H9 (cell line): ENCODE measurements around the gene RASGRF1. TPM values are rescaled to one million over a fixed set of nuclear protein-coding genes. Genes with fewer than 3 reads are reported as not detected.
"Not testable (repeated sequence)": the region's sequence is repeated elsewhere in the genome, so short reads cannot be mapped to it uniquely, and the experiment has no call there.

Experiments
- DNase-seq: peaks from one replicate; pipeline ENCODE4 v3.0.0-alpha.2; 2017
- H2AFZ ChIP-seq: one replicate; pipeline ENCODE4 v1.6.1; 2013; ENCODE audit warnings: mild to moderate bottlenecking, low read length, control low read depth, moderate library complexity
- H2AK5ac ChIP-seq: 2 replicates; pipeline ENCODE4 v1.6.1; 2013; ENCODE audit warnings: low read length, control low read depth, mixed read lengths; ENCODE audit not compliant: insufficient read length
- H2BK120ac ChIP-seq: one replicate; pipeline ENCODE4 v1.6.1; 2013; ENCODE audit warnings: low read depth, mild to moderate bottlenecking, low read length, control low read depth, inconsistent platforms; ENCODE audit not compliant: poor library complexity, severe bottlenecking
- H2BK12ac ChIP-seq: 2 replicates; pipeline ENCODE4 v1.6.1; 2013; ENCODE audit warnings: low read length, control low read depth, mixed read lengths, low read depth; ENCODE audit not compliant: insufficient read length
- H2BK15ac ChIP-seq: 2 replicates; pipeline ENCODE4 v1.6.1; 2013; ENCODE audit warnings: low read depth, low read length, control low read depth
- H2BK20ac ChIP-seq: one replicate; pipeline ENCODE4 v1.6.1; 2013; ENCODE audit warnings: low read depth, mild to moderate bottlenecking, low read length, control low read depth, inconsistent platforms; ENCODE audit not compliant: poor library complexity, severe bottlenecking
- H2BK5ac ChIP-seq: 2 replicates; pipeline ENCODE4 v1.6.1; 2013; ENCODE audit warnings: low read length, control low read depth, mixed read lengths; ENCODE audit not compliant: insufficient read length
- H3K14ac ChIP-seq: 2 replicates; pipeline ENCODE4 v1.6.1; 2013; ENCODE audit warnings: low read length, control low read depth; ENCODE audit not compliant: insufficient read depth
- H3K18ac ChIP-seq: 2 replicates; pipeline ENCODE4 v1.6.1; 2013; ENCODE audit warnings: low read depth, mild to moderate bottlenecking, mixed read lengths, low read length, control low read depth; ENCODE audit not compliant: insufficient read length
- H3K23ac ChIP-seq: 2 replicates; pipeline ENCODE4 v1.6.1; 2013; ENCODE audit warnings: low read length, control low read depth, mixed read lengths, low read depth; ENCODE audit not compliant: insufficient read length
- H3K23me2 ChIP-seq: 2 replicates; pipeline ENCODE4 v1.6.1; 2013; ENCODE audit warnings: low read depth, mild to moderate bottlenecking, mixed read lengths, low read length, control low read depth; ENCODE audit not compliant: insufficient read length, poor library complexity, severe bottlenecking
- H3K27ac ChIP-seq: 2 replicates; pipeline ENCODE4 v1.5.1; 2013; ENCODE audit warnings: low read length, control low read depth, mixed read lengths, low read depth; ENCODE audit not compliant: insufficient read length
- H3K27me3 ChIP-seq: 2 replicates; pipeline ENCODE4 v1.6.1; 2013; ENCODE audit warnings: low read length, control low read depth, inconsistent platforms; ENCODE audit not compliant: insufficient read depth
- H3K4ac ChIP-seq: 2 replicates; pipeline ENCODE4 v1.6.1; 2013; ENCODE audit warnings: low read depth, mild to moderate bottlenecking, control low read depth, inconsistent platforms, low read length, moderate library complexity
- H3K4me1 ChIP-seq: 2 replicates; pipeline ENCODE4 v1.6.1; 2013; ENCODE audit warnings: low read length, control low read depth, inconsistent platforms; ENCODE audit not compliant: insufficient read depth
- H3K4me2 ChIP-seq: 2 replicates; pipeline ENCODE4 v1.6.1; 2013; ENCODE audit warnings: low read length, control low read depth, mixed read lengths; ENCODE audit not compliant: insufficient read length, insufficient read depth
- H3K56ac ChIP-seq: 2 replicates; pipeline ENCODE4 v1.6.1; 2013; ENCODE audit warnings: low read depth, mild to moderate bottlenecking, mixed read lengths, low read length, control low read depth; ENCODE audit not compliant: insufficient read length
- H3K79me1 ChIP-seq: 2 replicates; pipeline ENCODE4 v1.6.1; 2013; ENCODE audit warnings: low read depth, mild to moderate bottlenecking, moderate library complexity, low read length, control low read depth, inconsistent platforms; ENCODE audit not compliant: insufficient read depth, poor library complexity, severe bottlenecking
- H3K79me2 ChIP-seq: 2 replicates; pipeline ENCODE4 v1.6.1; 2013; ENCODE audit warnings: low read length, control low read depth, inconsistent platforms; ENCODE audit not compliant: insufficient read depth
- H3K9ac ChIP-seq: 2 replicates; pipeline ENCODE4 v1.6.1; 2013; ENCODE audit warnings: low read length, control low read depth, mixed read lengths; ENCODE audit not compliant: insufficient read length; ENCODE audit errors: extremely low read depth
- H3K9me3 ChIP-seq: one replicate; pipeline ENCODE4 v1.6.1; 2013; ENCODE audit warnings: low read depth, low read length, inconsistent platforms; ENCODE audit not compliant: control insufficient read depth
- H3T11ph ChIP-seq: one replicate; pipeline ENCODE4 v1.6.1; 2013; ENCODE audit warnings: mild to moderate bottlenecking, low read length, control low read depth, inconsistent platforms
- H4K20me1 ChIP-seq: one replicate; pipeline ENCODE4 v1.6.1; 2013; ENCODE audit not compliant: control insufficient read depth, insufficient read length, insufficient read depth
- H4K5ac ChIP-seq: 2 replicates; pipeline ENCODE4 v1.6.1; 2013; ENCODE audit warnings: low read depth, mild to moderate bottlenecking, mixed read lengths, low read length, control low read depth; ENCODE audit not compliant: insufficient read length
- H4K8ac ChIP-seq: replicated peaks from 2 replicates; pipeline ENCODE4 v1.6.1; 2013; ENCODE audit warnings: low read length, control low read depth, mixed read lengths, low read depth; ENCODE audit not compliant: insufficient read length
- H4K91ac ChIP-seq: 2 replicates; pipeline ENCODE4 v1.6.1; 2013; ENCODE audit warnings: low read depth, mild to moderate bottlenecking, moderate library complexity, mixed read lengths, low read length, control low read depth; ENCODE audit not compliant: insufficient read length
- H3K27ac Mint-ChIP-seq, 3 experiments: 2 replicates in 2 of 3; 3 replicates in 1 of 3; pipeline ENCODE4 v1.8.0; 2020 to 2021; ENCODE audit warnings: mixed read lengths in 3 of 3, mild to moderate bottlenecking in 1 of 3, moderate library complexity in 1 of 3
- H3K27me3 Mint-ChIP-seq: 2 replicates; pipeline ENCODE4 v1.8.0; 2021; ENCODE audit warnings: low read depth, mild to moderate bottlenecking, moderate library complexity, mixed read lengths
- H3K36me3 Mint-ChIP-seq, 3 experiments: 2 replicates in 2 of 3; 3 replicates in 1 of 3; pipeline ENCODE4 v1.8.0; 2020 to 2021; ENCODE audit warnings: low read depth in 3 of 3, mixed read lengths in 3 of 3; ENCODE audit not compliant: insufficient read depth in 1 of 3
- H3K4me1 Mint-ChIP-seq, 2 experiments: 2 replicates each; pipeline ENCODE4 v1.8.0; 2020; ENCODE audit warnings: mixed read lengths in 2 of 2
- H3K4me3 Mint-ChIP-seq, 2 experiments: 2 replicates in 1 of 2; 3 replicates in 1 of 2; pipeline ENCODE4 v1.8.0; 2020 to 2021; ENCODE audit warnings: mild to moderate bottlenecking in 2 of 2, mixed read lengths in 2 of 2, moderate library complexity in 1 of 2
- H3K9me3 Mint-ChIP-seq, 2 experiments: 2 replicates in 1 of 2; 3 replicates in 1 of 2; pipeline ENCODE4 v1.8.0; 2020; ENCODE audit warnings: mild to moderate bottlenecking in 2 of 2, mixed read lengths in 2 of 2, moderate library complexity in 1 of 2
- WGBS: extraction: QIAGEN DNeasy Blood & Tissue Kit; methylation state at CpG from one replicate; pipeline ENCODE4 v1.1.7; 2013; ENCODE audit warnings: missing lambda C conversion rate, low lambda C conversion rate, mixed read lengths; ENCODE audit not compliant: insufficient read length; ENCODE audit errors: extremely low coverage; 5-methylcytosine and 5-hydroxymethylcytosine counted together
- total RNA-seq: library from RNA; stranded (reverse); gene quantifications from 2 replicates; pipeline ENCODE4 v1.2.1, GENCODE V29; 2021
- TF ChIP-seq, protein P1 (sequence below): fragments of 200-600 bp; sonication (generic); conservative IDR thresholded peaks from 3 replicates; pipeline ENCODE4 v1.8.0; 2021; ENCODE audit warnings: antibody characterized with exemption, mild to moderate bottlenecking

RASGRF1 gene
- total RNA-seq, 1 experiment from 2014 or later = 0.48 TPM

DNA sequence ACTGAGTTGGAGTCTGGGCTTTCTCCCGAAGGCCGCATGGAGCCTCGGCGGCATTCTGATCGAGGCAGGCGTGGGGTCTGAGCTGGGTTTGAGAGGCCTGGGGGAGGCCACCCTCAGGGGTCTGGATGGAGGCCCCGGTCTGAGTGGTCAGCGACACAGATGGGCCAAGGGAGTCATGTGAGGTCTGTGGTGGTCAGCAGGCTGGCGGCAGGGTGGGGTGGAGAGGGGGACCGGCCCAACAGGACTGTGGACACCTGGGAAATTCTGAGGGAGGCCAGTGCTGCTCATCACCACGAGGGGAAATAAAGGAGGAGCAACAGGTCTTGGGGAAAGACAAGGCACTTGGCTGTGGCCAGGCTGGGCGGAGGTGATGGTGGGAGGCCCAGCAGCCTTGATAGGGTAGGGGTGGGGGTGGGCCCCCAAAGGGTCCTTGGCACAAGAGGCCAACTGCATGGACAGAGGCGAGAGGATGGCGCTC, 161.9 kb downstream of the RASGRF1 start:
- Histone ChIP-seq H3K79me2 (no peaks in the 10 kb centered on the region), H2BK5ac (no peak overlapping the region), H4K91ac (no peak overlapping the region), H3K56ac (no peak overlapping the region), H2AFZ (no peak overlapping the region), H3K4ac (no peak overlapping the region), H3K79me1 (no peaks in the 10 kb centered on the region), H4K8ac (no peak overlapping the region), H3K23me2 (no peaks in the 10 kb centered on the region), H3T11ph (no peak overlapping the region), H3K18ac (no peak overlapping the region), H2BK20ac (no peak overlapping the region), H2BK120ac (no peak overlapping the region), H3K4me1 (no peaks in the 10 kb centered on the region), H3K4me2 (no peak overlapping the region), H2BK12ac (no peak overlapping the region), H3K9ac (no peak overlapping the region), H2AK5ac (no peak overlapping the region), H3K9me3 (no peaks in the 10 kb centered on the region), H2BK15ac (no peak overlapping the region), H4K5ac (no peak overlapping the region), H3K14ac (no peak overlapping the region), H3K23ac (no peak overlapping the region), H4K20me1 (no peaks in the 10 kb centered on the region), H3K27me3 (no peaks in the 10 kb centered on the region), H3K27ac (no peak overlapping the region)
- no peak overlapping the region for H3K4me3 Mint-ChIP-seq
- H3K27ac Mint-ChIP-seq = no peak overlapping the region; a peak in 1 of 7 replicates
- TF ChIP-seq, protein P1, sequence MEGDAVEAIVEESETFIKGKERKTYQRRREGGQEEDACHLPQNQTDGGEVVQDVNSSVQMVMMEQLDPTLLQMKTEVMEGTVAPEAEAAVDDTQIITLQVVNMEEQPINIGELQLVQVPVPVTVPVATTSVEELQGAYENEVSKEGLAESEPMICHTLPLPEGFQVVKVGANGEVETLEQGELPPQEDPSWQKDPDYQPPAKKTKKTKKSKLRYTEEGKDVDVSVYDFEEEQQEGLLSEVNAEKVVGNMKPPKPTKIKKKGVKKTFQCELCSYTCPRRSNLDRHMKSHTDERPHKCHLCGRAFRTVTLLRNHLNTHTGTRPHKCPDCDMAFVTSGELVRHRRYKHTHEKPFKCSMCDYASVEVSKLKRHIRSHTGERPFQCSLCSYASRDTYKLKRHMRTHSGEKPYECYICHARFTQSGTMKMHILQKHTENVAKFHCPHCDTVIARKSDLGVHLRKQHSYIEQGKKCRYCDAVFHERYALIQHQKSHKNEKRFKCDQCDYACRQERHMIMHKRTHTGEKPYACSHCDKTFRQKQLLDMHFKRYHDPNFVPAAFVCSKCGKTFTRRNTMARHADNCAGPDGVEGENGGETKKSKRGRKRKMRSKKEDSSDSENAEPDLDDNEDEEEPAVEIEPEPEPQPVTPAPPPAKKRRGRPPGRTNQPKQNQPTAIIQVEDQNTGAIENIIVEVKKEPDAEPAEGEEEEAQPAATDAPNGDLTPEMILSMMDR = no peak
- WGBS = no CpG with 5 or more reads among the region's 14 CpGs
- H3K9me3 Mint-ChIP-seq = no peaks in the 10 kb centered on the region; a peak in 1 of 5 replicates
- H3K27me3 Mint-ChIP-seq = peaks cover 7% of the 10 kb centered on the region; the same call in 1 of the 2 replicates
- DNase-seq = no peak
- peaks cover 4% of the 10 kb centered on the region in 2 experiments; a peak in 2 of 4 replicates for H3K4me1 Mint-ChIP-seq
- H3K36me3 Mint-ChIP-seq = peaks cover 0 to 8% (median 7%) of the 10 kb centered on the region in 3 experiments; a peak in 5 of 7 replicates

DNA sequence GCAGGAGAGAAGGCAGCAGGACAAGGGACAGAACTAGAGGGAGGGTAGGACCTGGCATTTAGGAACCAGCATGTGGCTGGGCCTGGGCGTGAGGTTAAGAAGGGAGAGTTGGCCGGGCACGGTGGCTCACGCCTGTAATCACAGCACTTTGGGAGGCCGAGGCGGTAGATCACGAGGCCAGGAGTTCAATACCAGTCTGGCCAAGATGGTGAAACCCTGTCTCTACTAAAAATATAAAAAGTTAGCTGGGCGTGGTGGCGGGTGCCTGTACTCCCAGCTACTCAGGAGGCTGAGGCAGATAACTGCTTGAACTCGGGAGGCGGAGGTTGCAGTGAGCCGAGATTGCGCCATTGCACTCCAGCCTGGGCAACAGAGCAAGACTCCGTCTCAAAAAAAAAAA, 162.4 kb downstream of the RASGRF1 start:
- H3K27ac Mint-ChIP-seq = not testable (repeated sequence)

More for the DNA sequence above, 162.4 kb downstream of the RASGRF1 start:
- not testable (repeated sequence) for H3K4me1 Mint-ChIP-seq, H3K9me3 Mint-ChIP-seq, H3K27me3 ChIP-seq, H2AK5ac ChIP-seq, H4K20me1 ChIP-seq, H4K91ac ChIP-seq, H2BK5ac ChIP-seq, H3K23ac ChIP-seq, H3K4ac ChIP-seq, DNase-seq, H2BK15ac ChIP-seq, H3K9ac ChIP-seq, H3K14ac ChIP-seq, H3K4me2 ChIP-seq, H3K4me1 ChIP-seq, H3T11ph ChIP-seq, H3K27ac ChIP-seq, H2BK120ac ChIP-seq, H4K5ac ChIP-seq, H4K8ac ChIP-seq, H3K56ac ChIP-seq, H3K79me2 ChIP-seq, H3K4me3 Mint-ChIP-seq, H2AFZ ChIP-seq, H3K27me3 Mint-ChIP-seq, H2BK20ac ChIP-seq, H3K23me2 ChIP-seq, H3K18ac ChIP-seq, H3K9me3 ChIP-seq, H2BK12ac ChIP-seq, H3K79me1 ChIP-seq
- H3K36me3 Mint-ChIP-seq = peaks cover 0 to 12% (median 11%) of the 10 kb centered on the region in 3 experiments; a peak in 5 of 7 replicates
- WGBS = no CpG with 5 or more reads among the region's 14 CpGs
